ENCODE results near the gene KCTD14.
"Not testable (repeated sequence)": the region's sequence is repeated elsewhere in the genome, so short reads cannot be mapped to it uniquely, and the experiment has no call there.

KCTD14 gene

DNA sequence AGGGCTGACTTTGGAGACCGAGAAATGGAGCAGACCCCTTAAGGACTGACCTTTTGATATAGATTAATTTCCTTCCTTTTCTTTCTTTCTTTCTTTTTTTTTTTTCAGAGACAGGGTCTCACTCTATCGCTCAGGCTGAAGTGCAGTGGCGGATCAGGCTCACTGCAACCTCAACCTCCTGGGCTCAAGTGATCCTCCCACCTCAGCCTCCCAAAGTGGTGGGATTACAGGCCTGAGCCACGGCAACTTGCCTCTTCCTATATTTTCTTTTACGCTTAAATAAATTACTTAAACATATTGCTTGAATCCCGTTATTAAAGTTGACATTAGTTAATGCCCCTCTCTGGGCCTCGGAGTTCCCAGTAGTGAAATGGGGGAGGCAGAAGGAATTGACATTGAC is 350 bp upstream of the KCTD14 start:
- no peak for DNase-seq (ENCODE audit: low spot score)

DNA sequence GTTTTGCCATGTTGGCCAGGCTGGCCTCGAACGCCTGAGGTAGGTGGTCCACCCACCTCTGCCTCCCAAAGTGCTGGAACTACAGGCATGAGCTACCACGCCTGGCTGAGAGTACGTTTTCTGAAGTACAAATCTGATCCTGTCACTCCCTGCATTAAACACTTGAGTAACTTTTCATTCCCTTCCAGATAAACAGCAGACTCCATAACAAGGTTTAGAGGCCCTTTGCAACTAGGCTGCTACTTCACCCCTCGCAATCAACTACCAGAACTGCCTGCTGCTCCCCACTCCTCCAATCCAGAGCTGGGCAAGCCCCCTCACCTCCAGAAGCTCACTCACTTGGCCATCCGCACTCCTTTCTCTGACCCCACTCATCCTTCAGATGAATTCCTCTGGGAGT is 1.5 kb downstream of the KCTD14 start:
- no peak for DNase-seq (ENCODE audit: low spot score)

DNA sequence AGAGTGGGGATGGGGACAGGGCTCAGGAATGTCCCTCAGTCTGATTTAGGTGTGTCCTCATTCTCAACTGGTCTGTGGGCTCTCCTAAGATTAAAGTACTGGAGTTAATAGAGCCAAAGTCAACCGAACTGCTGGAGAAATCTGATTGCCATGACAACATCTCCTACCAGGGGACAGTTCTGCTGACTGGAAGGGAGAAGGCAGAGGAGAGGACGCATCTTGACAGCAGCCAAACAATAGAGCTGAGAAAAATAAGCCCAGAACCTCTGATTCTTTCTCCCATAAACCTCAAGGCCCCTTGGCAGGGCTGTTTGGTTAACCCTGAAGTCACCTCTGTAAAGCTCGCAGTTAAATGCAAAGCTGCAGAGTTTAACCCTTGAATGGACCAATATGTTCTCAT is 2.8 kb downstream of the KCTD14 start:
- DNase-seq (ENCODE audit: low spot score) = no peak

DNA sequence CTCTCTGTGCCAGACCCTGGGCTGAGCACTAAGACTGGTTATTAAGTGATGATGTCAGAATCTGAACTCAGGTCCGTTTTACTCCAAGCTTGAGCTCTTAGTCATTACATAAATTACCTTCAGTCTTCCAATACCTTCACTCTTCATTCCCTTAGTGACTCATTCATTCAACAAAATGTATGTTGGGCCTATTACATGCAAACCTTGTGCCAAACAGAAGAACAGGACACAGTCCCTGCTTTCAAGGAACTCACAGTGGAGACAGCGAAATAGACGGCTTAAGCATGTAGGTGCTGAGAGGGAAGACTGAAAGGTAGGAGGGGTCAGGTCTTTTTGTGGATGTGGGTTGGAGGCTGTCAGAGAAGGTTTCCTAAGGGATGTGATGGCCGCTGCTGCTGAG is 3.3 kb downstream of the KCTD14 start:
- DNase-seq (ENCODE audit: low spot score) = no peak

DNA sequence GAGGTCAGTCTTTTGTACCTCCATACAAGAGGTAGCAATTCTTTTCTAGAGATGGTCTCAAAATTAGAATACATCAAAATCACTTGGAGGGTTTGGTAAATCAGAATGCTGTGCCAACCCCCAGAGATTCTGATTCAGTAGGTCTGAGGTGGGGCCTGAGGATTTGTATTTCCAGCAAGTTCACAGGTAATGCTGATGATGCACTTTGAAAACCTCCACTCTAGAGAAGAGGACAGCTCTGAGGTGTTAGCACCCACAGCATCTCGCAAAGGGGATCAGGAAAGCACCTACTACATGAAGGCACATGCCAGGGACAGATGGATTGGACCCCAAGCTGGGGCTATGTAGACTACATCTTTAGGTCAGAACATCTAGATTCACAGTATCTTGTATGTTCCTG is 7.2 kb downstream of the KCTD14 start:
- no peak for DNase-seq (ENCODE audit: low spot score)

DNA sequence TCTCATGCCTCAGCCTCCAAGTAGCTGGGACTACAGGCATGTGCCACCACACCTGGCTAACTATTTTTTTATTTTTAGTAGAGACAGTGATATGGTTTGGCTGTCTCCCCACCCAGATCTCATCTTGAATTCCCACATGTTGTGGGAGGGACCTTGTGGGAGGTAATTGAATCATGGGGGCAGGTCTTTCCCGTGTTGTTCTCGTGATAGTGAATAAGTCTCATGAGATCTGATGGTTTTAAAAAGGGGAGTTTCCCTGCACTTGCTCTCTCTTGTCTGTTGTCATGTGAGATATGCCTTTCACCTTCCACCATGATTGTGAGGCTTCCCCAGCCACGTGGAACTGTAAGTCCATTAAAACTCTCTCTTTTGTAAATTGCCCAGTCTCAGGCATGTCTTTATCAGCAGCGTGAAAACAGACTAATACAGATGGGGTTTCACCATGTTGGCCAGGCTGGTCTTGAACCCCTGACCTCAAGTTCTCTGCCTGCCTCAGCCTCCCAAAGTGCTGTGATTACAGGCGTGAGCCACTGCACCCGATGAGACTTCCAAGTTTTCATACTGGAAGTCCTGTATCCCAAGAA is 8.0 kb downstream of the KCTD14 start:
- not testable (repeated sequence) for DNase-seq (ENCODE audit: low spot score)

DNA sequence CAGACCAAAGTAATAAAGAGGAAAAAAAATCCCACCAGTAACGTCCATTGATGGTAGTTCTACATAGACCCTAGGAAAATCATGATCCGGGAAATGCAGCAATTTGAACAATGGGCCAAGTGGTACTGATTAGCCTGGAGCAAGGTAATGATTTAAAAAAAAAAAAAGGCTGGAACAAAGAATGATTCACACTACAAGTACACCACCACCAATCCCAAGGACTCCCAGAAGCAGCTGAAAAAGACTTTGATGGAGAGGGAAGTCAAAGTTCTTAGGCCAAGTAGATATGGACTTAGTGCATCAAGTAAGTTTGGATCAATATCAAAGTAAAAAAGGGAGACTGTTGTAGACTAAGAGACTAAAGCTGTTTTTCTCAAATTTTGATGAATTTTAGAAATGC is 11.8 kb downstream of the KCTD14 start:
- no peak for DNase-seq (ENCODE audit: low spot score)

DNA sequence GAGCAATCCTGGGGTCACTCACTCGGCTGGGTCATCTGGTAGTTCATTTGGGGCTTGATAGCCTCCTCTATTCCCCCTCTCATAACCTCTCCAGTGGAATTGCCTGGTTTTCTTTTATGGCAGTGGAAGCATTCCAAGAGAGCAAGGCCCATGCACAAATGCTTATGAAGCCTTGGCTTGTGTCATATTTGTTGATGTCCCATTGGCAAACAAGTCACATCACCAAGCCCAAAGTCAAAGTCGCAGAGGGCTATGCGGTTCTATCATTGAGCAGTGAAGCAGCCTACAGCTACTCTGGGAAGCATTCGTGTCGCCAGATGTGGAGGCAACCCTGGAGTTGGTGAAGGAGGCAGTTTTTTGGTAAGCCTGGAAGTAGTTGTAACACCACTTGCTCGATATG is 12.3 kb downstream of the KCTD14 start:
- DNase-seq (ENCODE audit: low spot score) = no peak

DNA sequence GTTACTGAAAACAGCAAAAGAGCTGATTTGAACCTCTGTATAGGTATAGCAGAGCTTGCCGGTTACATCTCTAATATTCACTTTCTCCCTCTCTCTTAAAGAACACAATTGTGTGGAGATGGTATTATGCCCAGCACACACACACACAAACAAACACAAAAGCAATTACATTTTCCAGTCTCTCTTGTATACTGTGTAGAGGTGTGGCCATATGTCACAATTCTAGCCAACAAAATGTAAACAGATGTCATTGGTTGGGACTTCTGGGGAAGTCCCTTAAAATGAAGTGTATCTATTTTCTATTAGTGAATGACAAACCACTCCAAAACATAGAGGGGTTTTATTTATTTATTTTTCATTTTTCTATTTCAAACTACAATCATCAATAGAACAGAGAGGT is 12.8 kb downstream of the KCTD14 start:
- DNase-seq (ENCODE audit: low spot score) = no peak

DNA sequence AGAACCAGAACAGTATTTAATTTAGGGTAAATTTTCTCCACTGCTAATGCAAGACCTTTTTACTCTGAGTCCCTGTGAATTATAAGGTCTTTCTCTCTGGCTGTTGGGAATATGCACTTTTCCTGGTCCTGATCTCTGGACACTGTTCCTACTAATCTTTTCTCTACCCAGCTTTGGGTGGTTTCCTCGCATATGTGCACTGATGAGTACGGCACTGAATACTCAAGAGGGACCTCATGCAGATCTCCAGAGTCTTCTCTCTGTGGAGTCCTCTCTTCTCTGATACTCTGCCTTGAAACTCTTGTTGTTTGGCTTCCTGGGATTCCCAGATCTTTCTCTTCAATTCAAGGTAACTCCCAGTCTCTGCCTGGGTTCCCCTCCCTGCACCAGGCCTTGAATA is 14.0 kb downstream of the KCTD14 start:
- DNase-seq (ENCODE audit: low spot score) = no peak

DNA sequence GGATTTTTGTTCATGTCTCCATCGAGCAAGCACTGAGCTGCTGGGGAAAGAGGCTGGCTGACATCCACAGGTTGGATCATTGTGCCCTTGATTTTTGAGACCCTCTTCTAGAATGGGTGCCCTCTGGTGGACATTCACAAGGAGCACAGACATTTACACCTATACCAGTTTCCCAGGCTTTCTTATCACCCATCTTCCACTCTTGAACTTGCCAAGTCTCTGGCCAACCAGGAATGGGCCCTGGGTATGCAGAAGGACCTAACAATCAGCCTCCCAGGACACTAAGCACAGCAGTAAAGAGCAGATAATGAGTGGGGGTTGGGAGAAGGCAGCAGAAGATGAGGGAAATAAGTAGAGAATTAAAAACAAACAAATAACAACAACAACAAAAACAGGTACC is 22.9 kb downstream of the KCTD14 start:
- DNase-seq (ENCODE audit: low spot score) = peak; percentile 73

DNA sequence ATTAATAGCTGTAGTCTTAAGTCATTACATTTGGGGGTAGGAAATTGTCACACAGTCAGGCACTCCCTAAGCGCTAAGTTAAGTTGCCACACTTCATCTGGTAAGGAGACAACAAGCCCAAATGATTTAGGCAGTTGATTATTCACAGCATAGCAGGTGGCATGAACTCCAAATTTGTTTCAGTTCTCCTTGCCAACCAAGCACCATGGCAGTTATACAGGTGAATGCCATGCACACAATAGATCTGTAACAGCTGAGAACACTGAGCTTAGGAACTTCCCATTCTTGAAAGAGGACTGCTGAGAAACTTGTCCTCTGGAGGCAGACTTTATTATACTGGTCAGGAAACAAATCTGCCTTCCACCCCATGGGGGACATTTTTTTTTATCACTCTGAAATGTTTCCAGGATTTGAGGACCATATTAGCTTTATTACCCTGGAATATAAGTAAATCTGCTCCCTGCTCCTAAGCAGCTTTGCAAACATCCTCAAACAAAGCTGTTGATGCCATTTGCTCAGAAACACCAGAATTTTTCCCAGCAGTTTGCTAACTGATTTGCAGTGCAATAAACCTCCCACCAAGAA is 23.5 kb downstream of the KCTD14 start:
- no peak for DNase-seq (ENCODE audit: low spot score)

DNA sequence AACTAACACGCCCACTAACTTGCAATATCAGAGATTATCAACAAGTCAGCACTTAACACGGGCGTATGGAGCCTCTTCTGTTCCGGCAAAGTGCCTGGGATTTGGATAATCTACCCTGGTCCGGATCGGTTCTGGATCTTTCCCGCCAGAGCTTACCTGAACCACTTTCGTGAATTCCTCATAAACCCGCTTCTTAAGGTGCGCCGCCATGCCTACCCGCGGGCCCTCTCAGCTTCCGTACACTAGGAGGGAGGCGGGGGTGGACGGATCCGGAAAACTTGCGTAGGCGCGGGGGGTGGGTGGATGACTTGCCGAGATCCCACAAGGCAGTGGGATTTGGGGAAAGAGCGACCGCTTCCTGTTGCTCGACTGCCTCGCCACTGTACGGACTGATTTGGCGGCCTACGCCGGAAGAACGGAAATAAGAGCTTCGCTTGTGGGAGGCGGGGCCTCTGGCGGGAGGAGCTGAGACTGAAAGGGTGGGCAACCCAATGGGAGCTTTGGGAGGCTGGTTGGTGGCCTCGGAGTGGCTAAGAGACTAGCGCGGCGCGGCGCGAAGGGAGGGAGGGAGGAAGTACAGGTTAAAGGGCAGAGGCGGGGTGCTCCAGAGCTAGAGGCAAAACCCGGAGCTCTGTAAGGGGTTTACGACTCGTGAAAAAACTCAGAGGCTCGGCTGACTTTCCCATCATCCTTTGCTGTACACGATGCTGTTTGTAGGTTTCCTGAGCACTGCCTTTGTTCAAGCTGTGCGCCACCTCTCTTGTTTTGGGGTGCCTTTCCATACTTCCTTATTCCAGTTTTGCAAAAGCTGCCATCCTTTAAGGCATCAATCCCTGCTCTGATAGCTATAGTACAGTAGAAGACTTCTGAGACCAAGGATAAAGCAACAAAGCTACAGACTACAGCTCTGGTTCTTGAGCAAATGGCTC is 28.4 kb downstream of the KCTD14 start, which contains the start of gene INTS4:
TSS of gene INTS4 (minus strand) at position 235 of the 929 bp plus-strand sequence. CDS start at position 210, 25 bp downstream.
- peak; percentile 97 for DNase-seq (ENCODE audit: low spot score)

DNA sequence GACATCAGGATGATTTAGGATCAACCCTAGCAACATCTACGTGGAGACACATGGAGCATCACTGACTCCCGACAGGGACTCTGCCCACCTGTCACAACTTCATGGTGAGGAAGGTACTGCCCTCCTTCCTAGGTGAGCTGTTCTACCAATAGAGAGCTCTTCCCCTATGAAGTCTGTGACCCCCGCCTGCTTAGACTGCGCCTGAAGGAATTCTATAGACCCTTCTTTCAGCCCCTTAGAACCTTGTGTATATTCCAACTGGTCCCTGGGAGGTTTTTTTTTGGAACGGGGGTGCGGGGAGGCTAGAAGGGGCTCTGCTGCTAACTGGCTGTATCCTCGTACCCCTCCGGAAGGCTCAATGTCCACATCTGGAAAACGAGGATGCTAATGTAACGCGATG is 29.2 kb downstream of the KCTD14 start:
- DNase-seq (ENCODE audit: low spot score) = no peak

DNA sequence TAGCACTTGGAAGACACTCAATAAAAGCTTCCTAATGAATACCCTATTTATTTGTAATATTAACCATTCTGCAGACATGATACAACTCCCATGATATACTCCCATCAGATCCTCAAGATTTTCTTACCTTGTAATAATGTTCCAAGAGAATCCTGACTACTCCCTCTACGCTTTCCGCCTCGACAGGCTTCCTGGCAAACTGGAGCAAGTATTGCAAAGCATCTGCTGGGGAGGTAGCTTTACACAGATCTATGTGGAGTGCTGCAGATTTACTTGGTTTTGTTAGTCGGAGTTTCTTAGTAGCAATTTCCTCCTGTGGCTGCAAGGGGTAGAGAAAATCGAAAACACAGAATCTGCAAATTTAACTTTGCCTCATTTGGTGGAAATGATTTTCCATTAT is 32.1 kb downstream of the KCTD14 start:
- no peak for DNase-seq (ENCODE audit: low spot score)

DNA sequence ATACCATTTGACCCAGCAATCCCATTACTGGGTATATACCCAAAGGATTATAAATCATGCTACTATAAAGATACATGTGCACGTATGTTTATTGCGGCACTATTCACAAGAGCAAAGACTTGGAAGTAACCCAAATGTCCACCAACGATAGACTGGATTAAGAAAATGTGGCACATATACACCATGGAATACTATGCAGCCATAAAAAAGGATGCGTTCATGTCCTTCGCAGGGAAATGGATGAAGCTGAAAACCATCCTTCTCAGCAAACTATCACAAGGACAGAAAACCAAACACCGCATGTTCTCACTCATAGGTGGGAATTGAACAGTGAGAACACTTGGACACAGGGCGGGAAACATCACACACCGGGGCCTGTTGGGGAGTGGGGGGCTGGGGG is 36.6 kb downstream of the KCTD14 start:
- not testable (repeated sequence) for DNase-seq (ENCODE audit: low spot score)

DNA sequence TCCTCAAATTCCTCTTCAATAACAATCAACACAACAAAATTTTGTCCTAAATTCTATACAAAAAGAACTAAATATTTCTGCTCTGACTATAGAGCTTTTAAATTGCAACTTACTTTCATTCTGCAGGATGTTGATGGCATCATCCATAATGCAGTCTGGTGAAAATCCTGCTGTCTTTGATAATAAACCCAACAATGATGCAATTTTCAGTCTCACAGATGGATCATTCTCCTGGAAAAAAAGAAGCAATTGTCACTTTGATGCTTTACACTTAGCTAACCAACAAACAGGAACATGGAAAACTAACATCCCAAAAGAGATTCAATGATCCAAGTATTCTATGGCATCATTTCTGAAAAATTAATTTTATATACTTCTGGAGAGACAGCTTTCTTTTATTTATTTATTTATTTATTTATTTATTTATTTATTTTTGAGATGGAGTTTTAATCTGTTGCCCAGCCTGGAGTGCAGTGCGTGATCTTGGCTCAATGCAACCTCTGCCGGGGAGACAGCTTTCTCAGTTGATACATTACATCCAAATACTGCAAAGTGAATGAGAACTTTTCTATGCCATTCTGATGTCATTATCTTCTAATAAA is 41.6 kb downstream of the KCTD14 start:
- DNase-seq (ENCODE audit: low spot score) = no peak

DNA sequence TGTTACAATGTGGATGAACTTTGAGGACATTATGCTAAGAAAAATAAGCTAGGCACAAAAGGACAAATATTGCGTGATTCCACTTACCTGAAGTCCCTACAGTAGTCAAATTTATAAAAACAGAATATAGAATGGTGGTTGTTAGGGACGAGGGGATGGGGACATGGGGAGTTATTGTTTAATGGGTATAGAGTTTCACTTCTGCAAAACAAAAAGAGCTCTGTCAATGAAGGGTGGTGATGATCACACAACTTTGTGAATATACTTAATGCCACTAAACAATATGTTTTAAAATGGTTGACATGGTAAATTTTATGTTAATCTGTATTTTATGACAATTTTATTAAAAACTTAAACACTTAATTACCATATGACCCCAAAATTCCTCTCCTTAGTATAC is 54.7 kb downstream of the KCTD14 start:
- DNase-seq (ENCODE audit: low spot score) = no peak

DNA sequence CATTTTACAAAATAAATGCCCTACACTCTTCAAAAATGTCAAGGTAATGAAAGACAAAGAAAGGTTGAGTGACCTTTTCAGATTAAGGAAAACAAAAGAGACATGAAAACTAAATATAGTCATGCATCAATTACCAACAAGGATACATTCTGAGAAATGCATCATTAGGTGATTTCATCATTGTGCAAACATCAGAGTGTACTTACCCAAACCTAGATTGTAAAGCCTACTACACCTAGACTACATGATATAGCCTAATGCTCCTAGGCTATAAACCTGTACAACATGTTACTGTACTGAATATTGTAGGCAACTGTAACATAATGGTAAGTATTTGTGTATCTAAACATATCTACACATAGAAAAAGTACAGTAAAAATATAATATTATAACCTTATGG is 55.3 kb downstream of the KCTD14 start:
- DNase-seq (ENCODE audit: low spot score) = no peak

DNA sequence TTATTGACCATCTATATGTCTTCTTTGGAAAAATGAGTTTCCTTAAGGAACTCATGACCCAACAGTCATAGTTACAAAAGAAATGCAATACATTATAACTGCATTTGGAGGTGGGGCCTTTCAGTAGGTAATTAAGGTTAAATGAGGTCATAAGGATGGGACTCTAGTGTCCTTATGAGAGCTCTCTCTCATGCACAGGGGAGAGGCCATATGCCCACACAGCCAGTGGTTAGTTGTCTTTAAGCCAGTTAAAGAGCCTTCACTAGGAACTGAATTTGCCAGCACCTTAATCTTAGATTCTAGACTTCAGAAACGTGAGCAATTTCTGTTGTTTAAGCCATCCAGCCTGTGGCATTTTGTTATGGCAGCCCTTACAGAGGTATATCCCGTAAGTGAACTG is 56.0 kb downstream of the KCTD14 start:
- DNase-seq (ENCODE audit: low spot score) = no peak

DNA sequence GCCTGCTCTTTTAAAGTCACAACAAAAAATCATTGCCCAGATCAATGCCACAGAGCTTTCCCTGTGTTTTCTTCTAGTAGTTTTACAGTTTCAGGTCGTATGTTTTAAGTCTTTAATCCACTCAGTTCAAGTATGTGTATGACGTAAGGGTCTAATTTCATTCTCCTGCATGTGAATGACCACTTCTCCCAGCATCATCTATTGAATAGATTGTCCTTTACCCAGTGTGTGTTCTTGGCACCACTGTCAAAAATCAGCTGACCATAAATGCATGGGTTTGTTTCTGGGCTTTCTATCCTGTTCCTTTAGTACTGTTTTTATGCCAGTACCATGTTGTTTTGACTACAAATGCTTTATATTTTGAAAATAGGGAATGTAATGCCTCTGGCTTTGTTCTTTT is 56.7 kb downstream of the KCTD14 start:
- DNase-seq (ENCODE audit: low spot score) = no peak
